Jurkat, Clone E6-1 (cell line): Measurements from ENCODE around the gene TSHZ1.
A peak's percentile ranks its signal among the peaks of the same experiment; 100 is the strongest.

Experiments
- DNase-seq: peaks from one replicate; pipeline ENCODE4 v3.0.0-alpha.2; 2011; ENCODE audit warnings: low read depth, low spot score
- H3K4me3 ChIP-seq: 2 replicates; pipeline ENCODE4 v1.5.1; 2011; ENCODE audit warnings: mild to moderate bottlenecking, low read length, control low read depth, moderate library complexity

Gene TSHZ1

GRCh38 chr18:75285876-75286275 is 75.3 kb downstream of the TSHZ1 start:
- H3K4me3 ChIP-seq: no peak overlapping the region
- DNase-seq: no peak

- H3K4me3 ChIP-seq: no peak overlapping the region
- DNase-seq: no peak
Observed at GRCh38 chr18:75287006-75287405, 76.4 kb downstream of the TSHZ1 start.

GRCh38 chr18:75287700-75288099 is 77.1 kb downstream of the TSHZ1 start:
- no peak overlapping the region for H3K4me3 ChIP-seq
- no peak for DNase-seq

GRCh38 chr18:75289761-75290160 is 79.2 kb downstream of the TSHZ1 start:
- no peak for DNase-seq
- H3K4me3 ChIP-seq: no peak overlapping the region

- DNase-seq: no peak
- no peak overlapping the region for H3K4me3 ChIP-seq
Observed at GRCh38 chr18:75290737-75291358, 80.3 kb downstream of the TSHZ1 start.

- H3K4me3 ChIP-seq: no peak overlapping the region
- no peak for DNase-seq
Observed at GRCh38 chr18:75291460-75291859, 80.9 kb downstream of the TSHZ1 start.

- no peak for DNase-seq
- H3K4me3 ChIP-seq: no peak overlapping the region
Observed at GRCh38 chr18:75293591-75293990, 83.0 kb downstream of the TSHZ1 start.

- DNase-seq: no peak
- no peak overlapping the region for H3K4me3 ChIP-seq
Observed at GRCh38 chr18:75297731-75298130, 87.1 kb downstream of the TSHZ1 start.

- no peak overlapping the region for H3K4me3 ChIP-seq
- no peak for DNase-seq
Observed at GRCh38 chr18:75304678-75305557, 94.3 kb downstream of the TSHZ1 start.

- no peak for DNase-seq
- no peak overlapping the region for H3K4me3 ChIP-seq
Observed at GRCh38 chr18:75305984-75306383, 95.4 kb downstream of the TSHZ1 start.

- no peak overlapping the region for H3K4me3 ChIP-seq
- no peak for DNase-seq
Observed at GRCh38 chr18:75307530-75307929, 96.9 kb downstream of the TSHZ1 start.

- no peak for DNase-seq
Observed at GRCh38 chr18:75309564-75309963, 99.0 kb downstream of the TSHZ1 start.

GRCh38 chr18:75314117-75314516 is 103.5 kb downstream of the TSHZ1 start:
- no peak overlapping the region for H3K4me3 ChIP-seq
- peak; percentile 3 for DNase-seq

More at GRCh38 chr18:75309564-75309963, 99.0 kb downstream of the TSHZ1 start:
- no peak overlapping the region for H3K4me3 ChIP-seq

GRCh38 chr18:75314606-75315005 is 104.0 kb downstream of the TSHZ1 start:
- no peak overlapping the region for H3K4me3 ChIP-seq
- DNase-seq: no peak

GRCh38 chr18:75316223-75316622 is 105.6 kb downstream of the TSHZ1 start:
- no peak for DNase-seq
- no peak overlapping the region for H3K4me3 ChIP-seq

- no peak for DNase-seq
- no peak overlapping the region for H3K4me3 ChIP-seq
Observed at GRCh38 chr18:75316826-75317225, 106.2 kb downstream of the TSHZ1 start.

GRCh38 chr18:75317300-75317699 is 106.7 kb downstream of the TSHZ1 start:
- no peak for DNase-seq
- H3K4me3 ChIP-seq: no peak overlapping the region

- no peak for DNase-seq
- H3K4me3 ChIP-seq: no peak overlapping the region
Observed at GRCh38 chr18:75317703-75318102, 107.1 kb downstream of the TSHZ1 start.

- no peak overlapping the region for H3K4me3 ChIP-seq
- DNase-seq: no peak
Observed at GRCh38 chr18:75319905-75320304, 109.3 kb downstream of the TSHZ1 start.

GRCh38 chr18:75320506-75320905 is 109.9 kb downstream of the TSHZ1 start:
- no peak for DNase-seq
- no peak overlapping the region for H3K4me3 ChIP-seq

- no peak for DNase-seq
- no peak overlapping the region for H3K4me3 ChIP-seq
Observed at GRCh38 chr18:75321431-75321830, 110.8 kb downstream of the TSHZ1 start.
